K562 (cell line): ENCODE data around the gene KLK1. TPM values are rescaled to one million over a fixed set of nuclear protein-coding genes. Genes with fewer than 3 reads are reported as not detected.
A peak's percentile ranks its signal among the peaks of the same experiment; 100 is the strongest.

Experiments
- ATF7 ChIP-seq: fragments of 450-650 bp; IDR thresholded peaks from 2 replicates; pipeline ENCODE4 v1.7.1; 2014; ENCODE audit warnings: mild to moderate bottlenecking, moderate library complexity
- CBX1 ChIP-seq: sonication (generic); IDR thresholded peaks from 2 replicates; pipeline ENCODE4 v1.6.1; 2016; ENCODE audit warnings: antibody characterized with exemption, low read depth, mild to moderate bottlenecking
- DDX20 ChIP-seq: fragments of 450-650 bp; IDR thresholded peaks from 2 replicates; pipeline ENCODE4 v1.6.1; 2016; ENCODE audit warnings: missing genetic modification characterization, low read depth, mild to moderate bottlenecking, missing compliant biosample characterization, moderate library complexity
- ELK3 ChIP-seq: fragments of 450-650 bp; formaldehyde crosslinking; IDR thresholded peaks from 2 replicates; pipeline ENCODE4 v1.4.0; 2020; ENCODE audit warnings: mild to moderate bottlenecking
- FOXP1 ChIP-seq: sonication (generic); formaldehyde crosslinking; IDR thresholded peaks from 2 replicates; pipeline ENCODE4 v1.8.0; 2022; ENCODE audit warnings: mild to moderate bottlenecking, missing genetic modification reagents
- FOXP4 ChIP-seq: sonication (generic); formaldehyde crosslinking; IDR thresholded peaks from 2 replicates; pipeline ENCODE4 v1.8.0; 2022; ENCODE audit warnings: mild to moderate bottlenecking, missing genetic modification reagents, borderline replicate concordance
- ID3 ChIP-seq, 2 experiments: fragments of 250-450 bp in 1 of 2; fragments of 450-650 bp in 1 of 2; sonication (Bioruptor Pico) in 1 of 2; IDR thresholded peaks; 2 replicates each; pipeline versions ENCODE4 v1.6.1 to v1.8.0; 2016 to 2021; ENCODE audit warnings: mild to moderate bottlenecking in 2 of 2, moderate library complexity in 2 of 2, missing compliant biosample characterization in 1 of 2, missing genetic modification characterization in 1 of 2
- MAFK ChIP-seq: IDR thresholded peaks from 2 replicates; pipeline ENCODE4 v1.6.1; 2011; ENCODE audit warnings: low read length, improper control_type of control experiment
- MTA1 ChIP-seq: fragments of 450-650 bp; IDR thresholded peaks from 2 replicates; pipeline ENCODE4 v1.6.1; 2017; ENCODE audit warnings: borderline replicate concordance
- NR0B1 ChIP-seq: fragments of 450-650 bp; IDR thresholded peaks from one replicate; pipeline ENCODE4 v1.6.1; 2018; ENCODE audit warnings: mild to moderate bottlenecking, moderate library complexity; ENCODE audit not compliant: partially characterized antibody
- RBBP5 ChIP-seq: fragments of 200-600 bp; sonication (generic); IDR thresholded peaks from 2 replicates; pipeline ENCODE4 v1.6.1; 2012; ENCODE audit warnings: borderline replicate concordance, mild to moderate bottlenecking, low read length, control low read depth, inconsistent platforms; ENCODE audit not compliant: insufficient read depth, poor library complexity, severe bottlenecking
- TAF15 ChIP-seq: fragments of 200-400 bp; formaldehyde crosslinking; IDR thresholded peaks from 2 replicates; pipeline ENCODE4 v1.6.1; 2017; ENCODE audit warnings: mild to moderate bottlenecking, low read depth, low read length, moderate library complexity
- TAL1 ChIP-seq: fragments of 450-650 bp; IDR thresholded peaks from 2 replicates; pipeline ENCODE4 v1.6.1; 2016; ENCODE audit warnings: mild to moderate bottlenecking
- TBP ChIP-seq: optimal IDR thresholded peaks from 2 replicates; pipeline ENCODE3; 2011; ENCODE audit warnings: low read depth, low read length, improper control_type of control experiment
- TRIM25 ChIP-seq: fragments of 450-650 bp; IDR thresholded peaks from 2 replicates; pipeline ENCODE4 v1.7.0; 2016; ENCODE audit warnings: borderline replicate concordance
- ZNF277 ChIP-seq: fragments of 250-450 bp; sonication (Bioruptor Pico); IDR thresholded peaks from 2 replicates; pipeline ENCODE4 v1.8.0; 2022; ENCODE audit warnings: inconsistent platforms, mild to moderate bottlenecking, moderate library complexity, borderline replicate concordance
- ZNF282 ChIP-seq: sonication (generic); formaldehyde crosslinking; IDR thresholded peaks from 2 replicates; pipeline ENCODE4 v1.8.1; 2023; ENCODE audit warnings: missing genetic modification reagents
- ZNF507 ChIP-seq: conservative IDR thresholded peaks from 2 replicates; pipeline ENCODE4 v1.6.1; 2017; ENCODE audit warnings: missing genetic modification characterization, missing compliant biosample characterization
- ZNF707 ChIP-seq: fragments of 250-450 bp; sonication (Bioruptor Pico); conservative IDR thresholded peaks from 2 replicates; pipeline ENCODE4 v1.8.0; 2022; ENCODE audit warnings: inconsistent platforms, mild to moderate bottlenecking, moderate library complexity
- polyA plus RNA-seq, 8 experiments: library from polyadenylated mRNA; depleted of rRNA in 4 of 8; stranded (reverse) in 5 of 8; unstranded in 3 of 8; fragments of >200 nt; fragmentation: Nextera tagmentation in 2 of 8; fragmentation: Illumina TruSeq in 1 of 8; extraction: Ambion mirVana in 2 of 8; extraction: Trizol in 1 of 8; gene quantifications; 2 replicates each; pipeline versions ENCODE4 v1.2.1 to v1.2.3, GENCODE V29; 2011 to 2014; ENCODE audit warnings: inconsistent platforms in 1 of 8, missing spikeins in 1 of 8
- total RNA-seq, 7 experiments: library from RNA; depleted of rRNA in 6 of 7; stranded (reverse); fragments of >200 nt in 6 of 7; fragmentation: Illumina TruSeq in 2 of 7; extraction: Trizol in 2 of 7; gene quantifications; 2 replicates each; pipeline versions ENCODE4 v1.2.1 to v1.2.3, GENCODE V29; 2011 to 2021; ENCODE audit warnings: low replicate concordance in 1 of 7

The KLK1 gene
- total and polyA plus RNA-seq, 9 of the 15 experiments (the other 6 are each of a cell fraction or from before 2014, with no cell fraction given) = 0.87 to 15.4 (median 9.1) TPM

GRCh38 chr19:50794074-50794875 is 29.3 kb downstream of the KLK1 start (continued):
- TF ChIP-seq ELK3 (CRISPR knock-in tag) (no peak), DDX20 (tag) (no peak), TAL1 (no peak), TBP (no peak), ZNF277 (CRISPR knock-in tag) (no peak), NR0B1 (no peak), ID3 (CRISPR knock-in tag; IDR thresholded peaks at IDR 0.05) (no peak), ID3 (tag; IDR thresholded peaks at IDR 0.05) (no peak), ZNF282 (CRISPR knock-in tag) (no peak), RBBP5 (no peak), MAFK (no peak), CBX1 (no peak), ZNF707 (CRISPR knock-in tag) (no peak), FOXP1 (CRISPR knock-in tag) (0 out of 2 replicates have a peak, but pooled peaks have one; percentile 60), TAF15 (no peak; the same call in 1 of the 2 replicates), MTA1 (no peak), FOXP4 (CRISPR knock-in tag) (peak; percentile 79; the same call in 1 of the 2 replicates), ZNF507 (tag) (no peak), ATF7 (no peak), TRIM25 (no peak)
